OCI-LY1 (cell line): Measurements from ENCODE around the gene KMT5C.

Experiments used
- H2AFZ ChIP-seq: fragments of 200-600 bp; sonication (generic), shearing (Covaris generic); 2 replicates; pipeline ENCODE4 v1.6.0; 2014; ENCODE audit warnings: antibody characterized with exemption, mild to moderate bottlenecking, low read length
- H3F3A ChIP-seq: fragments of 200-600 bp; sonication (generic), shearing (Covaris generic); 2 replicates; pipeline ENCODE4 v1.6.0; 2014; ENCODE audit warnings: mild to moderate bottlenecking, antibody characterized with exemption, low read length, moderate library complexity; ENCODE audit not compliant: insufficient read depth
- H3K27ac ChIP-seq: fragments of 200-600 bp; sonication (generic); 2 replicates; pipeline ENCODE4 v1.5.1; 2014; ENCODE audit warnings: low read length, mixed run types, mild to moderate bottlenecking, low read depth; ENCODE audit not compliant: poor library complexity, severe bottlenecking
- H3K27me3 ChIP-seq: fragments of 200-600 bp; sonication (generic); 2 replicates; pipeline ENCODE4 v1.6.0; 2014; ENCODE audit warnings: antibody characterized with exemption, mild to moderate bottlenecking, low read length, moderate library complexity; ENCODE audit not compliant: insufficient read depth
- H3K36me3 ChIP-seq: fragments of 200-600 bp; sonication (generic); 2 replicates; pipeline ENCODE4 v1.6.1; 2014; ENCODE audit warnings: mild to moderate bottlenecking, antibody characterized with exemption, low read length, moderate library complexity, mixed read lengths; ENCODE audit not compliant: insufficient read depth
- H3K4me1 ChIP-seq: fragments of 200-600 bp; sonication (generic); 2 replicates; pipeline ENCODE4 v1.5.1; 2014; ENCODE audit warnings: mild to moderate bottlenecking, low read length, moderate library complexity; ENCODE audit not compliant: insufficient read depth, severe bottlenecking
- H3K4me2 ChIP-seq: fragments of 200-600 bp; sonication (generic), shearing (Covaris generic); 2 replicates; pipeline ENCODE4 v1.6.1; 2014; ENCODE audit warnings: low read length
- H3K4me3 ChIP-seq: fragments of 200-600 bp; sonication (generic); 2 replicates; pipeline ENCODE4 v1.5.1; 2014; ENCODE audit warnings: low read length, low read depth, mild to moderate bottlenecking, mixed read lengths; ENCODE audit not compliant: poor library complexity, severe bottlenecking
- H3K79me2 ChIP-seq: fragments of 200-600 bp; shearing (Covaris generic); 2 replicates; pipeline ENCODE4 v1.6.1; 2016; ENCODE audit warnings: mixed run types, low read length, mixed read lengths; ENCODE audit not compliant: insufficient read depth
- H3K9ac ChIP-seq: fragments of 200-600 bp; sonication (generic), shearing (Covaris generic); 2 replicates; pipeline ENCODE4 v1.6.1; 2014; ENCODE audit warnings: mild to moderate bottlenecking, low read length, mixed read lengths
- H3K9me2 ChIP-seq: fragments of 200-600 bp; sonication (generic), shearing (Covaris generic); 2 replicates; pipeline ENCODE4 v1.6.1; 2014; ENCODE audit warnings: low read depth, mild to moderate bottlenecking, low read length, mixed read lengths
- H3K9me3 ChIP-seq: fragments of 200-600 bp; shearing (Covaris generic); 2 replicates; pipeline ENCODE4 v1.6.1; 2014; ENCODE audit warnings: low read length, mixed read lengths
- H4K20me1 ChIP-seq: fragments of 200-600 bp; sonication (generic), shearing (Covaris generic); 2 replicates; pipeline ENCODE4 v1.6.0; 2016; ENCODE audit warnings: mild to moderate bottlenecking, low read length; ENCODE audit not compliant: insufficient read depth
- EZH2 ChIP-seq: fragments of 200-600 bp; sonication (generic), shearing (Covaris generic); IDR thresholded peaks from 2 replicates; pipeline ENCODE4 v1.8.0; 2017; ENCODE audit warnings: borderline replicate concordance, mixed run types, mild to moderate bottlenecking, antibody characterized with exemption, low read length, moderate library complexity, mixed read lengths
- TF ChIP-seq, protein P1 (sequence below): fragments of 200-600 bp; sonication (generic), shearing (Covaris generic); IDR thresholded peaks from 2 replicates; pipeline ENCODE4 v1.5.1; 2017; ENCODE audit warnings: mild to moderate bottlenecking, antibody characterized with exemption, low read length, moderate library complexity, mixed read lengths

Gene KMT5C

GRCh38 chr19:55391702-55392615 lies 52.3 kb downstream of the KMT5C start:
- H3F3A ChIP-seq, result no peaks in the 10 kb centered on the region

GRCh38 chr19:55392820-55393761 lies 53.4 kb downstream of the KMT5C start:
- Histone ChIP-seq H3K27ac (no peak overlapping the region), H3K4me3 (no peak overlapping the region), H2AFZ (no peak overlapping the region), H3K9me3 (no peaks in the 10 kb centered on the region), H3K4me2 (no peak overlapping the region), H4K20me1 (no peaks in the 10 kb centered on the region), H3K9me2 (no peaks in the 10 kb centered on the region), H3K27me3 (no peaks in the 10 kb centered on the region), H3K79me2 (no peaks in the 10 kb centered on the region), H3F3A (no peaks in the 10 kb centered on the region), H3K4me1 (peaks cover 14% of the 10 kb centered on the region), H3K9ac (no peak overlapping the region), H3K36me3 (peaks cover 30% of the 10 kb centered on the region)
- no peak for TF ChIP-seq EZH2
- TF ChIP-seq, protein P1, sequence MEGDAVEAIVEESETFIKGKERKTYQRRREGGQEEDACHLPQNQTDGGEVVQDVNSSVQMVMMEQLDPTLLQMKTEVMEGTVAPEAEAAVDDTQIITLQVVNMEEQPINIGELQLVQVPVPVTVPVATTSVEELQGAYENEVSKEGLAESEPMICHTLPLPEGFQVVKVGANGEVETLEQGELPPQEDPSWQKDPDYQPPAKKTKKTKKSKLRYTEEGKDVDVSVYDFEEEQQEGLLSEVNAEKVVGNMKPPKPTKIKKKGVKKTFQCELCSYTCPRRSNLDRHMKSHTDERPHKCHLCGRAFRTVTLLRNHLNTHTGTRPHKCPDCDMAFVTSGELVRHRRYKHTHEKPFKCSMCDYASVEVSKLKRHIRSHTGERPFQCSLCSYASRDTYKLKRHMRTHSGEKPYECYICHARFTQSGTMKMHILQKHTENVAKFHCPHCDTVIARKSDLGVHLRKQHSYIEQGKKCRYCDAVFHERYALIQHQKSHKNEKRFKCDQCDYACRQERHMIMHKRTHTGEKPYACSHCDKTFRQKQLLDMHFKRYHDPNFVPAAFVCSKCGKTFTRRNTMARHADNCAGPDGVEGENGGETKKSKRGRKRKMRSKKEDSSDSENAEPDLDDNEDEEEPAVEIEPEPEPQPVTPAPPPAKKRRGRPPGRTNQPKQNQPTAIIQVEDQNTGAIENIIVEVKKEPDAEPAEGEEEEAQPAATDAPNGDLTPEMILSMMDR, result no peak

More at GRCh38 chr19:55391702-55392615, 52.3 kb downstream of the KMT5C start:
- no peaks in the 10 kb centered on the region for H3K79me2 ChIP-seq
- no peak overlapping the region for H3K4me3 ChIP-seq
- H3K4me2 ChIP-seq, result no peak overlapping the region
- H3K9ac ChIP-seq, result no peak overlapping the region
- H3K4me1 ChIP-seq, result peaks cover 25% of the 10 kb centered on the region
- no peaks in the 10 kb centered on the region for H3K9me3 ChIP-seq
- peaks cover 41% of the 10 kb centered on the region for H3K36me3 ChIP-seq
- no peaks in the 10 kb centered on the region for H4K20me1 ChIP-seq
- H3K27ac ChIP-seq, result no peak overlapping the region
- no peak overlapping the region for H2AFZ ChIP-seq
- H3K9me2 ChIP-seq, result no peaks in the 10 kb centered on the region
- TF ChIP-seq, protein P1, result no peak
- no peak for TF ChIP-seq EZH2
- no peaks in the 10 kb centered on the region for H3K27me3 ChIP-seq
